ENCODE measurements around the gene OR2T27.
"Not testable (repeated sequence)": the region's sequence is repeated elsewhere in the genome, so short reads cannot be mapped to it uniquely, and the experiment has no call there.

The OR2T27 gene, protein sequence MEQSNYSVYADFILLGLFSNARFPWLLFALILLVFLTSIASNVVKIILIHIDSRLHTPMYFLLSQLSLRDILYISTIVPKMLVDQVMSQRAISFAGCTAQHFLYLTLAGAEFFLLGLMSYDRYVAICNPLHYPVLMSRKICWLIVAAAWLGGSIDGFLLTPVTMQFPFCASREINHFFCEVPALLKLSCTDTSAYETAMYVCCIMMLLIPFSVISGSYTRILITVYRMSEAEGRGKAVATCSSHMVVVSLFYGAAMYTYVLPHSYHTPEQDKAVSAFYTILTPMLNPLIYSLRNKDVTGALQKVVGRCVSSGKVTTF

DNA sequence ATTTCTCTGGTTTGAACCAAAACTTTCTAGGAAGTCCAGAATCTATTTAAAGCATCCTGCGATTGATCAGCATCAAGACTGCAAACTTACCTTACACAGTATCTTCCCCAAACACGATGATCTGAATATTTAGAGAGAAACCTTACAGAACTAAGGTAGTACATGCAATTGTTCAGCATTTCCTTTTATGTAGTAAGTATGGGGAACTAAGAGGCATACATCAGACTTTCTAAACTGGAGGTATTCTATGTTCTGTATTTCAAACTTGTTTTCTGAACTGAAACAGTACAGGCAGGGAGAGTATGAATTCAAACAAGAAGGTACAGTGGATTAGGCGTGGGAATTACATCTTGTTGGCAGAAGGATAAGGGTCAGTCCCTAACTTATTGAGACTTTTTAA, at the start of gene OR2T27:
Gene OR2T27 (minus strand): TSS at position 175 of the 400 bp plus-strand sequence. CDS start 4,644 bp downstream, outside the sequence.
- not testable (repeated sequence) for DNase-seq

DNA sequence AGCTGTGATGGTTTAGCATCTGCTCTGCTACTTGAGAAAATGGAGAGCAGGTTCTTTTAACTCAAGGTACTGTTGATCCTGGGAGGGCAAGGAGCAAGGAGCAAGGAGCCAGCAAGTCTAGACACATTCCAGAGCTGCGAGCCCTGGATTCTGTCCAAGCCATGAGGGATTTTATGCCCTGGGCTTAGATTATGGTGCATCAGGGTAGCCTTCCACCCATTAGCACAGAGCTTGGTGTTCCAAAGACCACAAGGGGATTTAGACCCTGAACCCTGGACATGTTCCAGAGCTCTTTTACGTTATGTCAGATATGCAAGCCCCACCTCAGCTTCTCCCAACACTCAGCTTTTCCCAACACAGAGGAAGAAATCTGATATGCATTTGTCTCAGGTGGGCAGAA, 49.3 kb upstream of the OR2T27 start:
- no peak for DNase-seq

DNA sequence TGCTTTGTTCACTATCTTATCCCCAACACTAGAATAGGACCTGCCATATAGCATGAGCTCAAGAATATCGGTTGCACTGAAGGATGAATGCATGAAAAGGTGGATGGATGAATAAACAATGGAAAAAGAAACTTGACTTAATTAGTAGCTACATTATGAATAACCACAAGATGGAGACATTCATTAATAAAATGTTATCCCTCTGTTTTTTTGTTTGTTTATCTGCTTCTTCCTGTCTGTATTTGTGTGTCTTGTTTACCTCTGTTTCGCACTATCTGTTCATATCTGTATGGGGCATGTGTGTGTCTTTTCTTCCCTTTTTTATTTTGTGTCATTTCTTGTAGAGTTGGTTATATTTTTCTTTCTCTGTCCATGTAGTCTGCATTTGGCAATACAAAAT, 48.3 kb upstream of the OR2T27 start:
- no peak for DNase-seq

DNA sequence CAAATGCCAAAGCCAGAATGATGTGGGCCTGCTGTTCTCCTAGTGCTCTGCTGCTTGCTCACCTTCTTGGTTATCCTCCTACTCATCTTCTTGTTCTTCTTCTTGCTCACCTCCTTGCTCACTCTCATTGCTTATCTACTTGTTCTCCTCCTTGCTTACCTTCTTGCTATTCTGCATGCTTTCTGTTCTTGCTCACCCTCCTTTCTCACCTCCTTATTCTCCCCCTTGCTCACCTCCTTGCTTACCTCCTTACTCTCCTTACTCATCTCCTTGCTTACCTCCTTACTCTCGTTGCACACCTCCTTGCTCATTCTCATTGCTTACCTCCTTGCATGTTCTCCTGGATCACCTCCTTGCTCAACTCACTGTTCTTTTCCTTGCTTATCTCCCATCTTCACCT, 47.4 kb upstream of the OR2T27 start, which contains the start of gene OR14I1:
Gene OR14I1 (minus strand): TSS at position 53 of the 400 bp plus-strand sequence.
- DNase-seq = no peak

DNA sequence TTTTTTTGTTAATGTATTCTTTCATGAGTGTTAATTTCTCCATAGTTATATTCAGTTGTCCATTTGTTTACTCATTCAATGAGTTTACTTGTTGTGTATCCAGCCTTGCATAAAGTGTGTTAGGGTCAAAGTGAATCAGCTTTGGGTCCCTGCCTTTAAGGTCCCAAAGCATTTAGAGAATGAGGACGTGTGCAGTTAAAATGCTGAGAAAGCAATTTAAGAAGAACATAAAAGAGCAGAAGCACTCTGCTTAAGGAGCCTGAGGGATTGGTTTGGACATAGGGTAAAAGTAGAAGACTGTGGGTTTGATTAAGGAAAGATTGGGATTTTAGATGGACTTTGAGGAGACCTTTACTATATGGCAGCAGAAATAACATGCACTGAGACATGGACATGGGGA, 43.8 kb upstream of the OR2T27 start:
- no peak for DNase-seq

DNA sequence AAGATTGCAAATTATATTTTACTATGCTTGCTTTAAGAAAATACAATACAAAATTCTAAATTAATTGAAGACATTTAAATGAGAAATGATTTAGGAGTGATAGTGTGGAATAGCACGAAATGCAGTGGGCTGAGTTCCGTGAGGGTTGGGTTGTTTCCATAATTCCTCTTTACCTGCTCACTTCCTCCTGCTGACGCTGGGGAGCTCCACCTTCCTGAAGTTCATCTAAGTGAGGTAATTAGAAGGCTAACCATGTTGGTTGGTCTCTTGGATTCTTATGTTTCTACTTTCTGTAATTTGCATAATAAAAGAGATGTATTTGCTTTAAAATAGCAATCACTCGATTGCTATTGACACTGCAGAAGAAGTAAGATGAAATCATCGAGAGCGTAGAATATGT, 42.6 kb upstream of the OR2T27 start:
- DNase-seq = no peak

DNA sequence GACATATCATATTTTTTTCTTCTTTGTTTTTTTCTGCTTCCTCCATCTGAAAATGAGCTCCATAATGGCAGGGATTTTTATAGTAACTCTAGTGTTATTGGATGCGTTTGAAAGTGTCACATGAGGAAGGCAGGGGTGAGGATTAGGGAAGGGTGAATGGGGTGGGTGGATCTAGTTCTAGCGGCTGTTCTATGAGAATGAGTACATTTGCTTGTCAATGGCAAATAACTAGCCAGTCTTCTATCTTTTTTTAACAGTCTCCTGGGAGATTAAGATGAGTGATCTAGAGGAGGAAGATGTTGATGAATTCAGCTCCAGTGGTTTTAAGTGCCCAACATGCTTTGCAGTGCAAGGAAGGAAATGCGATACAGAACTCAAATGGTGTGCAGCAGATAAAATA, 41.4 kb upstream of the OR2T27 start:
- no peak for DNase-seq

DNA sequence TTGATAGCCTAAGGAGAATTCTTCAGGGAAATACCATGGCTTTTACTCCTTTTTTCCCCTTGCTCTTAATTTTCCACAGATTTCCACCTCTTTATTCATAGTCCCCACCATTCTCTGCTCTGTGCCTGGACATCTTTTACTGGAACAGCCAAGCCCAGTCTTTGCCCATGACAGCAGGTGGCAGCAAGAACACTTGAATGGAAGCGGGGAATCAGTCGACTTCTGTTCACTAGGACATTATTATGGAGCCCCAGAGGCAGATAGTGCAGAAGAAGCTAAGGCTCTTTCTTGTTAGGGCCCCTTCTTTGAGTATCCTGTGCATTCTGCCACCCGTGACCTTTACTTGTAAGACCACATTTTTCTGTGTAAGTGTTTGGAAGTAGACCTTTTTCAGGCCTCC, 40.9 kb upstream of the OR2T27 start:
- no peak for DNase-seq

DNA sequence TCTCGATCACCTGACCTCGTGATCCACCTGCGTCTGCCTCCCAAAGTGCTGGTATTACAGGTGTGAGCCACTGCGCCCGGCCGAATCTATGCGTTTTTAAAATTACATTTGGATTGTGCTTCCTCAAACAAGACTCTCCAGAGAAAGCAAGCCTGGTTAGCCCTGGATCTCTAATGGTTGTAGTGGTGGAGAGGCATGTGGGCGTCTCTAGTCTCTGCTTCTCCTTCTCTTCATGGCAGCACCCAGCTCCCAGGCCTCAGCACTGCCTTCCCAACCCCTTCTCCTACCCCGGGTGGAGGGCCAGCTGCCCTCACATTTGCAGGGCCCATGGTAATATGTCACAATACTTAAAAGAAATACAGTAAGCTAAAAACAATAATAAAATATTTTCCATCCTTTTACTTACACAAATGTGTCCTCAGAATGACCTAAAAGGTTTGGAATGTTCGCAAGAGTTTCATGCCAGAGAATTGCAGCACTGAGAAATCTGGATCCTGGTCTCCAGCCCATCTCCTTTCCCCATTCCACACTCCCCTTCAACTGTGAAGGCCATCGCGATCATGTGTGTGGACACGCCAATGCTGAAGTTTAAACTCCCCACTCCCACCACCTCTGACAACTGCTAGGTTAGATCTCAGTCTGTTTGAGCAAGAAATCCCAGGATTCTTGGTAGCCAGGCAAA, 40.3 kb upstream of the OR2T27 start:
- DNase-seq = no peak

DNA sequence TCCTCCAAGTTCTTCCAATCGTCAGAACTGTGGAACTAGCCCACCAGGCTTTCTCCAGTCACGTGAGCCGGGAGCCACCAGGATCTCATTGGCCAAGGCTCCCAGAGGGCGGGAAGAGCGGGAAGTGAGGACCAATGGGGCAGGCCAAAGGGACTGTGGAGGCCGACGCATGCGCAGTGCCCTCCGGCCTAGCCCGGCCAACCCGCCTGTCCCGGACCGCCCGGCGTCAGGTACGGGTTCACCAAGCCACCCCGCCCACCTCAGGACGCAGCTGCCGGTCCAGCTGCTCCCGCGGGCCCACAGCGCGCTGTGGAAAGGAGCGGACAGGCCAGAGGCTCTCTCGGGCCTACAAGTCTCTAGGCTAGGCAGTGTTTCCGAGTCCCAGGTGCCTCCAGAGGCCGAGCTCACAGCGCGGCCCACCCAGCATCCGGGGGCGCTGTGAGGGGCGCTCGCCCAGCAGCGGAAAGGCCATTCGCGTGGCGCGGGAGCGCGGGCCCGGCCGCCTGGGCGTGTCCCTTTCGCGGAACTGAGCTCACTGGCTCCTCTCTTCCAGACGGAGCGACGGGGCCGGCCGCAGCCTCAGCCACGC, 36.3 kb upstream of the OR2T27 start:
- no peak for DNase-seq

DNA sequence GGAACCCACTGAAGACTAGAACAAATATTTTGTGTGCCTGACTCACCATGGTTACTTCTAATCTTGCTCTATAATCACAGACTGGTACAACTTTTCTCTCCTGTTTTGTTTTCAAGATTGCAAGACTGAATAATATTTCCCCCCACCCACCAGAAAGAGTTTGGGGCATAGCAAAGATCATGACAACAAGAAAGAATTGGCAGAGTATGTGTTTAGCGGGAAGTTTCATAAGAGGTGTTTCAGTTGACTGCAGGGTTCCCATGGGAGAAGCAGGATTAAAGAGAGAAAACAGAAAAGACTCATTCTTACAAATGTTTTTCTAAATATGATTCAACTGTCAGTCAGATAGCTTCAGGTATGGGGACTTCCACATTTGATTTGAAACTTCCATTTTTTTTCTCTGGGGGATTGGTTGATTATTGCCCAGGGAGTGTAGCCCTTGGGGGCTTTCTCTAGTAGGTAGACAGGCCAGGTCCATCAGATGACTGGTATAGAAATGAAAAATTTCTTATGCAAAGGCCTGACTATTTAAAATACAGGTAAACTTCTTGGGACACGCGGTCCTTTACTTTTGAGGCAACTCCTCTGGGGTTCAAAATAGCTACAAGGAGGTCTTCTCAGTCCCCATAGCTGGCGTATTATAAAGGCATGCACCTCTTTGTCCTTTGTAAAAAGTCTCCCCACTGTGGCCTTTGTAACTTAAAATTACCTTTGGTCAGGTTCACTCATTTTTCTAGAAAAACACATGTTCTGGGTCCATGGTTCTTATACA, 33.4 kb upstream of the OR2T27 start:
- no peak for DNase-seq

DNA sequence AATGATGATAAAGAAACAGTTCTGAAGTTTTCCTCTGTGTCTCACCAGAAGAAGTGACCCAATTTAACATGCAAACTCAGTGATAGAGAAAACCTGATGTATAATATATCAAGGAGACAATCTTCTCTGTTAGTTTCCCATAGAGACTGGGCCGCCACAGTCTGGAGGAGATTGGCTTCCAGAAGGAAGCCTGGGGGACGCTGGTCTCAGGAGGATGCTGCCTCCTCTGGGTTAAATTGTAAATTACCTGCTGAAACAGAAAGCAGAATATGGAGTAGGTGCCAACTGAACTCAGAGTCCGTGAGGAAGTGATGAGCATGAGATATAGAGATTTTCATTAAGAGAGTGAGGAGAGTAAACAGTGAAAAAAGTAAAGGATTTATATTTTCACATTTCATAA, 31.5 kb upstream of the OR2T27 start:
- no peak for DNase-seq

DNA sequence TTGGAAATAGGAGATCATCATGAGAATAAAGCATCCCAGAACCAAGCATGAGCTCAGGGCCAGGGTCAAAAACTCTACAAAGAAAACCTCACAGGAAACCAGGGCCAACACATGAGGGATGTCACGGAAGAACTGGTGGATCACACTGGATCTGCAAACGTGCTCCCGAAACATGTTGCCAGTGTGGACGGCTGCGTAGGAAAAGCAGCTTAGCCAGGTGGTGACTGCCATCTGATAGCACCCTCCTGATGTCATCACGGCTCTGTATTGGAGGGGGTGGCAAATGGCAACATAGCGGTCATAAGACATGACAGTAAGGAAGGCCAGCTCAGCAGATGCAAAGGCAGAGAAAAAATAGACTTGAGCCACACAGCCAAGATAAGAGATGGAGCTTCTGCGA, 26.3 kb upstream of the OR2T27 start:
- DNase-seq = no peak

DNA sequence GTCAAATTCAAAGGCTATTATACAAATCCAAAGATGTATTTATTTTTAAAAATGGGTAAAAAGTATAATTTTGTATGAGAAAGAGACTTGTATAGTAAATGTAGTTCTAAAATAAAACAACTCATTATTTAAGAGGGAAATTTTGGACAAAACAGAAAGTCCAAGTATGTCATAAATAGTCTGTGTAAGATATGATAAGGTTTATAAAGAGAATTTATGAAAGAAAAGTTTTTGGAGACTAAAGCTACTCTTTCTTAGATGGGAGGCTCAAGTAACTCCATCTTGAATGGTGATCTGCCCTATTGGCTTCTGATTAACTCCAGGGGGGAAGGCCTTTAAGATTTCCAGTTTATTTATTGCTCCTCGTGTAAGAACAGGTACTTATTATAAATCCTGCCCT, 14.7 kb upstream of the OR2T27 start:
- no peak for DNase-seq

DNA sequence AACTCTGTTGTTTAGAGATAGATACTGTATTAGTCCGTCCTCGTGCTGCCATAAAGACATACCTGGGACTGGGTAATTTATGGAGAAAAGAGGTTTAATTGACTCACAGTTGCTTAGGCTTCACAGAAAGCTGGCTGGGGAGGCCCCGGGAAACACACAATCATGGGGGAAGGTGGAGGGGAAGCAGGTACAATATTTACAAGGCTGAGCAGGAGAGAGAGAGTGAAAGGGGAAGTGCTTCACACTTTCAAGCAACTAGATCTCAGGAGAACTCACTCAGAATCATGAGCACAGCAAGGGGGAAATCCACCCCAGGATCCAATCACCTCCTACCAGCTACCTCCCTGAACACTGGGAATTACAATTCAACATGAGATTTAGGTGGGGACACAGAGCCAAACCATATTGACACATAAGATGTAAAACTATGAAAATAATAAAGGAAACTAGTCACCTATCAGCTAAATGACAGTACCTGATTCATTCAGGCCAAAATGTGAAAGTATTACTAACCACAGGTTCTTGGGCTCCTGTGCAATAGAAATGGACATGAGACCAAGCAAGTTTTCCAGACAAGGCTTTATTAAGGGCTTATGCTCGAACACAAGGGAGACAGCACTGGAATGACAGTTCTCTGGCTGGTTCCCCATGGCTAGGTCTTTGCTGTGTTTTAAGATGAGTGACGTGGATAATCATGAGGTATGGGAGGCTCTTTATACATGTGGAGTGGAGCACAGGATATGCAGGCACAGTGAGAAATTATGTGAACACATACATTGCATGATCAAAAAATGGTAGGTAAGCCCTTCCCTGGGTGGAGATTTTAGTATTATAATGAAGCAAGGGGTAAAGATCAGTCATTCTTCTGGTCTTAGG, 8.4 kb upstream of the OR2T27 start:
- not testable (repeated sequence) for DNase-seq

DNA sequence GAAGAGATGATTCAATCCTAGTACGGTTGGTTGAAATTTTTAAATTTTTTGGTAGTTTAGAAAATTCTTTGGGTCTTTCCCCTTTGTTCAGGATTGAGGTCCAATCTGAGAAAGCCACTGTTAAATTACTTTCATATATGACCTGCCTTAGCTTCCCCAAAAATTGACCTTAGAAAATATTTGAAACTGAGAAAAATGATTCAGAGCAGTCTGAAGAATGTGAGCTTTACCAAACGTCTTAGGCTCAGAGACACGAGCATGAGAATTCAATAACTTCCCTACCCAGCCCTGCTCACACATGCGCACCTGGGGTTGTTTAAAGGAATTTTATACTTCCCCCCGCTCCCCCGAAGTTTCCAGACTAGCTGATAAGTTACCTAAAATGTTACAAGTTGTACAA, 1.5 kb upstream of the OR2T27 start:
- not testable (repeated sequence) for DNase-seq

DNA sequence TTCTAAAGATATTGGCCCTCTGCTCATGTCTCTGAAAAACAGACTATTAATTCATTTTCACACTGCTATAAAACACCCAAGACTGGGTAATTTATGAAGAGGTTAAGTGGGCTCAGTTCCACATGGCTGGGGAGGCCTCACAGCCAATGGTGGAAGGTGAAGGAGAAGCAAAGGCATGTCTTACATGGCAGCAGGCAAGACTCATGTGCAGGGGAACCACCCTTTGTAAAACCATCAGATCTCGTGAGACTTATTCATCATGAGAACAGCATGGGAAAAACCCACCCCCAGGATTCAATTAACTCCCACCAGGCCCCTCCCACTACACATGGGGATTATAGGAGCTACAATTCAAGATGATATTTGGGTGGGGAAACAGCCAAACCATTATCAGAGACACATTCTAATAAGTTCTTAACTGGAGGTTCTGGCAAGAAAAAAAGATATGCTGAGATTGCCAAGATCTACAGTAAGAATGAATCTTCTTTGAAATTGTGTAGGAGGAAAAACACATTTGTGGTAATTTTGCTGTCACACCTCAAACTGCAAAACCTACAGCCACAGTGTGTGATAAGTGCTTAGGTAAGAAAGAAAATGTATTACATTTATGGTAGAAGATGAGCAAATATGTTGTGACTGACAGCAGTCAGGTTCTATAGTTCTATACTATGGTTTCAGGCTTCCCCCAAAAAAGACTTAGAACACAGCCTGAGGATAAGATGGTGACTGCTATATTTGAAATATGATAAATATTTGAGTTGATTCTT, 6.4 kb downstream of the OR2T27 start:
- not testable (repeated sequence) for DNase-seq

DNA sequence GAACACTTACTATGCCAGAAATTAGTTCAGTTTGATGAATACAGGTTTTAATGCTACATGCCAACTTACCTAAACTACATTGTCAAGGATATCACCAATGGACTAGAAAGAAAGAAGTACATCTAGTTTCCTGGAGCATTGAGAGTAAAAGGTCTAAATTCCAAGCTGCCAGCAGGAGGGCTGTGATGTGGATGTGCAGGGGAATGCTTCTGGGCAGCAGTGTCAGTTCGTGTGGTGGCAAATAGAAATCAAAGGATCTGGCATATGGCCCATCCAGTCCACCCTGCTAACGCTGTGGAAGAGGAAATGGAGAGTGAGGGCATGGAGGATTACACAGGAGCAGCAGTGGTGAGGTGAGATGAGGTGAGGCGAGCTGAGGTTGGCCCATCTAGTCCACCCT, 10.2 kb downstream of the OR2T27 start, which contains the start of gene OR2T35:
Gene OR2T35 (minus strand): TSS at position 101 of the 400 bp plus-strand sequence. CDS start 6,020 bp downstream, outside the sequence.
- not testable (repeated sequence) for DNase-seq

DNA sequence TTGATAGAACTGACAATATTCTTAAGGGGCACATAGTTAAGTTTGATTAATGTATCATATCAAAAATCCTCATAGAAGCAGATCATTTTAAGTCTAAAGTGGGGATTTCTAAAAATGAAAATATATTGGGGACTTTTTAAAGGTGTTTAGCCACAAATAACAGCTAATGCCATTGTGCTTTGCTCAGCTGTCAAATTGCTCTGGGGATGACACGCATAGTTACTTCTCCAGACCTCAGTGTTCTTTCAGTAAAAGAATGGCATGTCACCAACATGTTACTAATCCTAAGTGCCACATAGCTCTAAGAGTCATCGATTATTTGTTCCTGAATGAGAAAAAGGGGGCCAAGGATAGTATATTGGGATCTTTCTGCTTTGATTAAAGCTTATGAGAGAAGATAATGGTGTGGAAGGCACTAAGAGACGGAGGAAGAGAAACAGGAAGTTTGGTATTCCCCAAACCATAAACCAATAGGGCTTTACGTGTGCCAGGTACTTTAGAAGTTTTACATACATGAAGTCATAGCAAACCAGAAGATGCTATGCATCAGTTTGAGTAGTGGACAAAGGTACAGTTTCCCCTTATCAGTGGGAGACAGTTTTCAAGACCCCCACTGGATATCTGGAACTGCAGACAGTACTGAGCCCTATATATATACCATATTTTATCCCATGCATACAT, 12.2 kb downstream of the OR2T27 start:
- DNase-seq = not testable (repeated sequence)

DNA sequence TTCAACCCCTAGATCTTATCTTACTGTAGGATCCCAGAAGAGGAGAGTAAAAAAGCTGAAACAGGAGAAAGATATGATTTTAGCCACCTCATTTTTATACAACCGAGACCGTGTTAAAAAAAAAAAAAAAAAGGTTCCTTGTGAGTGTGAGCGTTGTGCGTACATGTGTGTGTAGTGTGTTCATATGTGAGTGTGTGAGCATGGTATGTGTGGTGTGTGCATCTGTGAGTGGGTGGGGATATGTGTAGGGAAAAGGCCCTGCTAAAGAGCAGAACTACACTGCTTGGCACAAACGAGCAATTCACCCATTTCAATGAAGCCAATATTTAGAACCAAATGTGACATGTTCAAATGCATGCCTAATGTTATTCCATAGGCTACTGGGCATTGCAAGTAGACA, 13.7 kb downstream of the OR2T27 start:
- not testable (repeated sequence) for DNase-seq

DNA sequence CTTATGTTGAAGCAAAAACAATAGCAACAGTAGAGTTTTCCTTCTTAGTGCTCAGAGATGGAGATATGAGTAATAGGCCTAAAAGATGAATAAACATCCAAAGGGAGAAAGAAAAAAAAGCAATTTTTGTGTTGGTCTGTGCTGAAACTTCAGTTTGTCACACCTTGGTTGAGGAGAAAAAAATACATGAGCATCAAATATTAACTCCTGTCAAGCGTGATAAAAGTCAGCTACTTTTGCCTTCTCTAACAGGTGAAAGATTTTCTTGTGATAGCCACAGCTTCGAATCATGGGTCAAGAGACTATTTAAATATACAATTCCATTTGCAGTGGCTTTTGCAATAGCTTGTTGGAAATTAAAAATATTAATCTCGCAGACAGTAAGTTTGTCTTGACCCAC, 14.4 kb downstream of the OR2T27 start:
- not testable (repeated sequence) for DNase-seq
